ENCODE results near the gene SLC23A2.

DNA sequence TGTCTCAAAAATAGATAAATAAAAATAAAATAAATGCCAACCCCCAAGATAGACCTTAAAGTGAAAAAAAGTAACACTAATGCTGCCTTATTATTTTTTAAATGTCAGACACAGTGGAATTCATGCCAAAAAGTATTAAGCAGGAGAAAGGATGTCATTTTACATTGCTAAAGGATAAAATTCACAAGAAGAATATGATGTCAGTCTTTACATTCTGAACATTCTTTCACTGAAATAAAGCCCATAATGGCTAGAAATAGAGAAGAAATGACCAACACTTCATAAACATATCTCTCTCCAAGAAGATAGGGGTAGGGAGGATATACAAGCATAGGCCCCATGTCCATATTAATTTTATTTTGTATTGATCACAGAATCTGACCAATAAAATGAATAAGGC, 47.4 kb downstream of the SLC23A2 start:
- TF ChIP-seq, protein P1, sequence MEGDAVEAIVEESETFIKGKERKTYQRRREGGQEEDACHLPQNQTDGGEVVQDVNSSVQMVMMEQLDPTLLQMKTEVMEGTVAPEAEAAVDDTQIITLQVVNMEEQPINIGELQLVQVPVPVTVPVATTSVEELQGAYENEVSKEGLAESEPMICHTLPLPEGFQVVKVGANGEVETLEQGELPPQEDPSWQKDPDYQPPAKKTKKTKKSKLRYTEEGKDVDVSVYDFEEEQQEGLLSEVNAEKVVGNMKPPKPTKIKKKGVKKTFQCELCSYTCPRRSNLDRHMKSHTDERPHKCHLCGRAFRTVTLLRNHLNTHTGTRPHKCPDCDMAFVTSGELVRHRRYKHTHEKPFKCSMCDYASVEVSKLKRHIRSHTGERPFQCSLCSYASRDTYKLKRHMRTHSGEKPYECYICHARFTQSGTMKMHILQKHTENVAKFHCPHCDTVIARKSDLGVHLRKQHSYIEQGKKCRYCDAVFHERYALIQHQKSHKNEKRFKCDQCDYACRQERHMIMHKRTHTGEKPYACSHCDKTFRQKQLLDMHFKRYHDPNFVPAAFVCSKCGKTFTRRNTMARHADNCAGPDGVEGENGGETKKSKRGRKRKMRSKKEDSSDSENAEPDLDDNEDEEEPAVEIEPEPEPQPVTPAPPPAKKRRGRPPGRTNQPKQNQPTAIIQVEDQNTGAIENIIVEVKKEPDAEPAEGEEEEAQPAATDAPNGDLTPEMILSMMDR (IDR thresholded peaks at IDR 0.05; ENCODE audit: low read depth, low read length, poor library complexity, severe bottlenecking): no peak
- TF ChIP-seq EZH2phosphoT487 (IDR thresholded peaks at IDR 0.05; ENCODE audit: borderline replicate concordance, low read length): no peak
